ENCODE data around the gene USP25. TPM values are rescaled to one million over a fixed set of nuclear protein-coding genes. Genes with fewer than 3 reads are reported as not detected.
A peak's percentile ranks its signal among the peaks of the same experiment; 100 is the strongest.

USP25 gene
- total RNA-seq, result 10 to 100 TPM; 17.4 to 42.0 (median 27.5) TPM

- Histone ChIP-seq H3K9me3 (no peaks in the 10 kb centered on the region), H3K36me3 (no peaks in the 10 kb centered on the region), H3K4me1 (peaks cover 4 to 47% (median 12%) of the 10 kb centered on the region in 3 donors), H3K27ac (peak within 1 kb of the TSS; percentile 90 to 99 (median 96)), H3K4me3 (peak within 1 kb of the TSS; percentile 72 to 92 (median 75)), H3K27me3 (no peaks in the 10 kb centered on the region)
- intact Hi-C loops (cut with DNase I), result loop anchor here (10.0 kb wide), 1 partner anchor 95 kb away; no protein-coding TSS in a partner anchor
- 0% methylated on average over 4 of the region's 123 CpGs; no CpG with 5 or more reads in 1 of the 2 donors for WGBS, 2 donors
- TF ChIP-seq POLR2A (IDR thresholded peaks at IDR 0.05) (peak in 3 of 4 donors; percentile 22 to 92 (median 83)), CTCF (IDR thresholded peaks at IDR 0.05) (peak in 4 of 6 experiments; percentile 8 to 24 (median 14))
- peak; percentile 72 for DNase-seq
Measured at GRCh38 chr21:15729674-15730483, at the start of gene USP25. Gene USP25, plus strand, starts transcription at chr21:15729982. Its CDS starts 412 bp downstream, at chr21:15730394.

GRCh38 chr21:15682186-15682895 is 47.4 kb upstream of the USP25 start:
- Histone ChIP-seq H3K27ac (peak overlapping the region in 2 of 4 donors; percentile 2 to 66), H3K4me1 (peaks cover 0 to 13% (median 4%) of the 10 kb centered on the region in 3 donors), H3K36me3 (no peaks in the 10 kb centered on the region), H3K27me3 (no peaks in the 10 kb centered on the region), H3K4me3 (no peak overlapping the region), H3K9me3 (no peaks in the 10 kb centered on the region)
- WGBS, 2 donors, result 60 to 71% methylated on average over 6 of the region's 6 CpGs
- DNase-seq, result no peak
- no peak for TF ChIP-seq CTCF (IDR thresholded peaks at IDR 0.05)
- TF ChIP-seq POLR2A (IDR thresholded peaks at IDR 0.05), result no peak
- intact Hi-C loops (cut with DNase I), result no loop called here

- Histone ChIP-seq H3K4me3 (no peak overlapping the region), H3K9me3 (no peaks in the 10 kb centered on the region), H3K27ac (peak overlapping the region in 2 of 4 donors; percentile 2 to 66), H3K4me1 (peaks cover 0 to 13% (median 4%) of the 10 kb centered on the region in 3 donors), H3K27me3 (no peaks in the 10 kb centered on the region), H3K36me3 (no peaks in the 10 kb centered on the region)
- intact Hi-C loops (cut with DNase I), result no loop called here
- no peak for TF ChIP-seq CTCF (IDR thresholded peaks at IDR 0.05)
- no peak for TF ChIP-seq POLR2A (IDR thresholded peaks at IDR 0.05)
- no peak for DNase-seq
- 11 to 13% methylated on average over 2 of the region's 2 CpGs for WGBS, 2 donors
Measured at GRCh38 chr21:15682977-15683376, 46.8 kb upstream of the USP25 start.

GRCh38 chr21:15686506-15686905 is 43.3 kb upstream of the USP25 start:
- TF ChIP-seq CTCF (IDR thresholded peaks at IDR 0.05) (no peak), POLR2A (IDR thresholded peaks at IDR 0.05) (no peak)
- Histone ChIP-seq H3K4me1 (peaks cover 0 to 13% (median 4%) of the 10 kb centered on the region in 3 donors), H3K4me3 (no peak overlapping the region), H3K27ac (no peak overlapping the region), H3K27me3 (no peaks in the 10 kb centered on the region), H3K9me3 (no peaks in the 10 kb centered on the region), H3K36me3 (no peaks in the 10 kb centered on the region)
- 43 to 73% methylated on average over 1 of the region's 1 CpG for WGBS, 2 donors
- DNase-seq, result no peak
- intact Hi-C loops (cut with DNase I), result no loop called here

GRCh38 chr21:15687208-15687607 is 42.6 kb upstream of the USP25 start:
- H3K27me3 ChIP-seq, result no peaks in the 10 kb centered on the region
- DNase-seq, result no peak
- H3K27ac ChIP-seq, result no peak overlapping the region
- 47 to 52% methylated on average over 2 to 3 of the region's 3 CpGs for WGBS, 2 donors
- H3K36me3 ChIP-seq, result no peaks in the 10 kb centered on the region
- no peak for TF ChIP-seq CTCF (IDR thresholded peaks at IDR 0.05)
- no peak for TF ChIP-seq POLR2A (IDR thresholded peaks at IDR 0.05)
- H3K4me1 ChIP-seq, result peaks cover 0 to 13% (median 4%) of the 10 kb centered on the region in 3 donors
- intact Hi-C loops (cut with DNase I), result no loop called here
- H3K9me3 ChIP-seq, result no peaks in the 10 kb centered on the region
- H3K4me3 ChIP-seq, result no peak overlapping the region
